Body of pancreas (tissue), 4 donors: Measurements from ENCODE around the gene GNA15. TPM values are rescaled to one million over a fixed set of nuclear protein-coding genes. Genes with fewer than 3 reads are reported as not detected.
"Not testable (repeated sequence)": the region's sequence is repeated elsewhere in the genome, so short reads cannot be mapped to it uniquely, and the experiment has no call there.

Experiments
- ATAC-seq: fragments of 150-250 bp; one replicate; pipeline ENCODE4 v1.9.1; 2016
- DNase-seq, 4 donors: peaks; one replicate each; pipeline ENCODE4 v3.0.0-alpha.2; 2019
- H3K27ac ChIP-seq, 4 donors: fragments of 200-600 bp; sonication (generic); 1 replicate in 3 of 4; 2 replicates in 1 of 4; pipeline versions ENCODE4 v1.5.1 to v1.6.1; 2016 to 2019; ENCODE audit warnings: mild to moderate bottlenecking in 1 of 4, mixed read lengths in 1 of 4, moderate library complexity in 1 of 4
- H3K27me3 ChIP-seq, 2 donors: fragments of 200-600 bp; sonication (generic); one replicate each; pipeline ENCODE4 v1.6.0; 2016; ENCODE audit warnings: mild to moderate bottlenecking in 1 of 2
- H3K36me3 ChIP-seq, 2 donors: fragments of 200-600 bp; sonication (generic); replicated peaks in 1 of 2; 2 replicates each; pipeline ENCODE4 v1.5.1; 2016; ENCODE audit warnings: low read depth in 2 of 2; ENCODE audit not compliant: insufficient read depth in 1 of 2
- H3K4me1 ChIP-seq: fragments of 200-600 bp; sonication (generic); one replicate; pipeline ENCODE4 v1.6.0; 2016
- H3K4me3 ChIP-seq, 2 donors: fragments of 200-600 bp; sonication (generic); 1 replicate in 1 of 2; 2 replicates in 1 of 2; pipeline ENCODE4 v1.5.1; 2016 to 2019
- H3K9me3 ChIP-seq, 3 donors: fragments of 200-600 bp; sonication (generic); 1 replicate in 2 of 3; 2 replicates in 1 of 3; pipeline ENCODE4 v1.5.1; 2016
- CTCF ChIP-seq, 7 experiments: fragments of 450-650 bp in 4 of 7; fragments of 200-600 bp in 3 of 7; sonication (generic) in 3 of 7; IDR thresholded peaks; one replicate each; pipeline ENCODE4 v1.5.1; 2016 to 2019; ENCODE audit warnings: antibody characterized with exemption in 7 of 7
- POLR2A ChIP-seq, 3 donors: fragments of 450-650 bp; IDR thresholded peaks; one replicate each; pipeline ENCODE4 v1.6.1; 2016; ENCODE audit warnings: antibody characterized with exemption in 3 of 3, mild to moderate bottlenecking in 2 of 3
- WGBS, 2 donors: methylation state at CpG; one replicate each; pipeline ENCODE4 v1.1.5; 2017; 5-methylcytosine and 5-hydroxymethylcytosine counted together
- intact Hi-C: fragments of 100-400 bp; cut with DNase I; formaldehyde crosslinking; loops from one replicate; pipeline ENCODE4 v1.15.1; 2023
- total RNA-seq, 2 donors: library from RNA; depleted of rRNA; stranded (reverse); fragments of >200 nt; gene quantifications; one replicate each; pipeline ENCODE4 v1.1.0, GENCODE V29; 2016

The GNA15 gene
- total RNA-seq, 2 donors from 2014 or later = 1.6 to 2.6 TPM

GRCh38 chr19:3153286-3154230, 17.7 kb downstream of the GNA15 start:
- Histone ChIP-seq H3K4me1 (no peaks in the 10 kb centered on the region), H3K9me3 (no peaks in the 10 kb centered on the region), H3K36me3 (no peaks in the 10 kb centered on the region), H3K4me3 (no peak overlapping the region), H3K27ac (no peak overlapping the region), H3K27me3 (peaks cover 0 to 4% of the 10 kb centered on the region in 2 donors)
- 62 to 63% methylated on average over 3 of the region's 3 CpGs for WGBS, 2 donors
- intact Hi-C loops = no loop called here
- TF ChIP-seq CTCF (IDR thresholded peaks at IDR 0.05) (no peak), POLR2A (IDR thresholded peaks at IDR 0.05) (no peak)
- DNase-seq = no peak
- ATAC-seq = no peak

- H3K4me1 ChIP-seq, H3K36me3 ChIP-seq, H3K27me3 ChIP-seq, H3K4me3 ChIP-seq, intact Hi-C loops, ATAC-seq, DNase-seq, H3K9me3 ChIP-seq: not testable (repeated sequence)
- 75 to 77% methylated on average over 3 of the region's 3 CpGs for WGBS, 2 donors
- peak overlapping the region in 2 of 4 donors; percentile 26 to 50 for H3K27ac ChIP-seq
Observed at GRCh38 chr19:3154447-3154846, 18.6 kb downstream of the GNA15 start.

- TF ChIP-seq CTCF (IDR thresholded peaks at IDR 0.05) (no peak), POLR2A (IDR thresholded peaks at IDR 0.05) (no peak)
- Histone ChIP-seq H3K36me3 (no peaks in the 10 kb centered on the region), H3K9me3 (no peaks in the 10 kb centered on the region), H3K4me3 (no peak overlapping the region), H3K27ac (peak overlapping the region in 2 of 4 donors; percentile 26 to 50), H3K4me1 (no peaks in the 10 kb centered on the region), H3K27me3 (peaks cover 0 to 4% of the 10 kb centered on the region in 2 donors)
- DNase-seq (peak; percentile 41 to 83 (median 55)), ATAC-seq (peak; percentile 74)
- 58 to 65% methylated on average over 20 to 21 of the region's 21 CpGs for WGBS, 2 donors
- intact Hi-C loops = no loop called here
Observed at GRCh38 chr19:3154957-3155736, 19.3 kb downstream of the GNA15 start.

GRCh38 chr19:3157096-3157845, 21.4 kb downstream of the GNA15 start:
- H3K27ac ChIP-seq = no peak overlapping the region
- no peaks in the 10 kb centered on the region for H3K9me3 ChIP-seq
- intact Hi-C loops = no loop called here
- ATAC-seq = no peak
- no peaks in the 10 kb centered on the region for H3K4me1 ChIP-seq
- 59 to 65% methylated on average over 23 of the region's 23 CpGs for WGBS, 2 donors
- TF ChIP-seq CTCF (IDR thresholded peaks at IDR 0.05) = no peak
- no peak for TF ChIP-seq POLR2A (IDR thresholded peaks at IDR 0.05)
- no peaks in the 10 kb centered on the region for H3K27me3 ChIP-seq
- DNase-seq = no peak
- H3K36me3 ChIP-seq = no peaks in the 10 kb centered on the region
- no peak overlapping the region for H3K4me3 ChIP-seq

- DNase-seq (no peak), ATAC-seq (no peak)
- Histone ChIP-seq H3K27ac (no peak overlapping the region), H3K9me3 (no peaks in the 10 kb centered on the region), H3K4me1 (no peaks in the 10 kb centered on the region), H3K4me3 (no peak overlapping the region), H3K36me3 (no peaks in the 10 kb centered on the region), H3K27me3 (no peaks in the 10 kb centered on the region)
- TF ChIP-seq POLR2A (IDR thresholded peaks at IDR 0.05) = no peak
- no peak for TF ChIP-seq CTCF (IDR thresholded peaks at IDR 0.05)
- WGBS, 2 donors = 49 to 53% methylated on average over 8 of the region's 8 CpGs
- intact Hi-C loops = no loop called here
Observed at GRCh38 chr19:3159565-3159964, 23.7 kb downstream of the GNA15 start.
